GM19372 (cell line): ENCODE results near the gene MRPS23.

ENCODE experiments used
- ATAC-seq: cut with Tn5 transposase; IDR thresholded peaks from one replicate; pipeline ENCODE4 v1.9.1; 2021; ENCODE audit warnings: mild to moderate bottlenecking, low read depth, moderate library complexity; ENCODE audit not compliant: unreplicated experiment

Gene MRPS23

DNA sequence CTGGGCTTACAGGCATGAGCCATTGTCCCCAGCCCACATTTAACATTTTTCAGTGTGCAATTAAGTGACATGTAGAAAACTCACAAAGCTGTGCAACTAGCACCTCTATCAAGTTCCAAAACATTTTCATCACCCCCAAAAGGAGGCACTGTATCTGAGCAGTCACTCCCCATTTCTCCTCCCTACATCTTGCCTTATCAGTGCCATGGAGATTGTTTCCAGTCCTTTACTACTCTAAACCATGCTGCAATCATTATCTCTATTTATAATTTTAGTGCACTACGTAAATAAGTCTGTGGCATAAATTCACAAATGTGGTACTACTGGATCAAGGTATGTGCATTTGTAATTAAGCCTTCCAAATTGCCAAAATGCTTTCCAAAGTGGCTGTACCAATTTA is 7.6 kb downstream of the MRPS23 start:
- ATAC-seq = no peak

DNA sequence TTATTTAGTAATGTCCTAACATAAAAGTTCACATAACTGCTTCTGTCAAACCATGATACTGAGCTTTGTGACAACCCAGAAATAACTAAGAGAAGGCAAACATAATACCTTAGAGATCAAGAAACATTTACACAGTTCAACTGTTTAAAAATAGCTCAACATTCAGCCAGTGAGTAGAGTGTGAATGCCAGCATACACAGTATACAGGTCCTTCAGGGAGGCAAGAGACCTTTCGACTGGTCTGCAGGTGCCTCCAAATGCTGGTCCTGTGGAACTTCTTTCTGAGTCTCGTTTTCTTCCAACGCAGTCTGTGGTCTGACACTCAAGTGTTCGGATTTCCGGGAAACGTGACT is 10.3 kb downstream of the MRPS23 start:
- no peak for ATAC-seq

- ATAC-seq = no peak
These were observed 10.8 kb downstream of the MRPS23 start for GRCh38 chr17:57838857-57839570.

DNA sequence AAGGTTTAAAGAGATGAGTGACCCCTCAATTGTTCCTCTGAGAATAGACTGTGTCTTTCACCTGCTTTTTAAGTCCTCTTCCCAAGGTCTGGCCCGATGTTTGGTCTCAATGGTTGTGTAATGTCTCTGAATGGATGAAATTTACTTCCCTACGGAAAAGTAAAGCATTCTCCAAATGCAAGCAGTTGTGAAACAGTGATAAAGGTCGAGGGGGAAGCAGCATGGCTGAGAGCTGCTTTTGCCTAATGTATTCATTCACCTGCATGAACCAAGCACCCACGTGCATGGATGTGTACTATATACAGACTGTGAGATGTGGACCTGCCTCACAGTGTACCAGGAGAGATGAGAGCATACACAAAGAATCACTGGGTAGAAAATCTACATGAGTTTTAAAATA is 11.4 kb downstream of the MRPS23 start:
- no peak for ATAC-seq

DNA sequence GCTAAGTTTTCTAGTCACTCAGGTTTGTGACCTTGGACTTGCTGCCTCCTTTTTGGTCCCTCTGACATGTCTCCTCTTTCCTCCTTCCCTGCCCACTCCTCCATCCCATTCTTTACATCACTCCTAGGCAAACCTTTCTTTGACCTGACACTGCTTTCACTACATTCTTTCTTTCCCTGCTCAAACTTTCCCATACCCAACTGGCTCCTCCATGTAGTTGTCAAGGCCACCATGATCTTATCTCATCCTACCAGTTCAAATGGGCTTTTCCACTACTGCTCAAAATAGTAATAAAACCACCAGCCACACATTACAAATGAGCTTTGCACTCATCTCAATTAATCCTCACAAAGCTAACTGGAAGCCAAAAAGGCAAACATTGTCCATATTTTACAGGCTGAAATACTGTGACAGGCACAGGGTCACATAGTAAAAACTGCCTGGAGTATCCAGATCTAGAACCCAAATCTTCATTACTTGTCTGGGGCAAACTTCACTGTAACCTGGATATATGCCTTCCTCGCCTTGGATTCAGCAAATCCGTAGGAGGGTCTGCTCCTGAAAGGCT is 14.4 kb downstream of the MRPS23 start:
- ATAC-seq = no peak

GRCh38 chr17:57834146-57834741 is 15.6 kb downstream of the MRPS23 start:
- ATAC-seq = no peak

DNA sequence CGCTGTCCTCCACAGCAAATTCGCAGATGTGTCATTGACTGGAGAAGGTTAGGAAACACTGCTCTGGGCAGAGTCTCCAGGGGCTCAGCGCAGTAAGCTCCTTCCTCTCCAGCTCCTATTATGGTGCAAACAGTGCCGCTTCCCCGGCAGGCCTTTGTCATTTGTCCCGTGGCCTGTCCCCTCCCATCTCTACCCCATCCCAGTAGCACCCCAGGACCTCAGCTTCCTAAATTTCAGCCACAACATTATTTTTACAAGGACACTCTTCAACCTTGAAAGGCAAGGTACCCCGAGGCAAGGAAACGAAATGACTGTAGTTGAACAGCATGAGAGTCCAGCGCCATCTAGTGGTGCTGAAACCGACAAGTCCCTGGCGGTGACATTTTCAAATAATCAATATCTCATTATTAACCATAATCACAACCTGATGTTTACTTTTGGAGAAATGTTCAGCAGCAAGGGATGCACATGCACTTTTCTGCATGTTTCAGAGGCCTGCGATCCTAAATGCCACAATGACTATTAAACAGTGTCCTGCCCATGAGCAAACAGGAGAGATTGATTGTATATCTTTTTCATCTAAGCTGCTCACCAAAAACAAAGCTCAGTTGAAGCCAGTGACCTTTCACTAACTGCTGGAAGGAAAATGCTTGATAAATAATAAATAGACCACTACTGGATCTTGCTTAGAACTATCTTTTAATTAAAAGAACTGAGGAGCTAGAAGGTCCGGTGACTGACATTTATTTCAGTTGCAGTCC is 16.5 kb downstream of the MRPS23 start:
- no peak for ATAC-seq

GRCh38 chr17:57832314-57833178 is 17.3 kb downstream of the MRPS23 start:
- no peak for ATAC-seq

DNA sequence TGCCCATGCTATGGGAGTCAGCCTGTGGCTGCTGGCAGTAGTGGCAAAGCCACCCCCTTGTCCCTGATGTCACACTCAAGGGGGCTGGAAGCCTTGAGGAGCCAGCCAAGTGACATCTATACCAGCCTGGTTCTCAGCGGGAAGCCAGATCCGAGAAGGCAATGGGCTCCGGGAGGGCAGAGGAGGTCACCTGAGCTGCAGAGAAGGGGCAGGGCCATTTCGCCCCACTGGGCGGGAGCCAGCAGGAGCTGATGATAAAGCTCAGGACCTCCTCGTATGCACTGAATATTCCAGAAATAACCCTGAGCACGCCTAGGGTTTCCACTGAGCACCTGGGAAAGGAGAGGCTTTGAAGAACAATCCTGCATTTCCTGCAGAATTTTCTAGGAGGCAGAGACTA is 19.0 kb downstream of the MRPS23 start:
- ATAC-seq = no peak

GRCh38 chr17:57823469-57824401 is 26.1 kb downstream of the MRPS23 start:
- ATAC-seq = no peak

DNA sequence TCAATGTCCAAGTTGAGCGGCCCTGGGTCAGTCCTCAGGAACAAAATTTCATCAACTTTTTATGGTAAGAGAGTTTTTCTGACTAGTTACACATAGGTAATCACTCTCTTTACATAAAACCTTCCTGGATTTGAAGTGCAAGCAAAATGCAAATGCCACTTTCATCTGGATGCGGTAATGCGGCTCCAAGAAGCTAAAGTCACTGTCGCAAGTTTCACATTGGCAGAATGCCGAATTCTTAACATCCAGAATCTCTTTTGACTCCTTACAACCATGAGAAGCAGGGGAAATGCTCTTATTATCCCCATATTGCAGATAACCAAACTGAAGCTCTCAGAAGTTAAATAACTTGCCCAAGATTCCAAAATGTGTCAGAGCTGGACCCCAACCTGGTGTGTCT is 30.0 kb downstream of the MRPS23 start:
- no peak for ATAC-seq

DNA sequence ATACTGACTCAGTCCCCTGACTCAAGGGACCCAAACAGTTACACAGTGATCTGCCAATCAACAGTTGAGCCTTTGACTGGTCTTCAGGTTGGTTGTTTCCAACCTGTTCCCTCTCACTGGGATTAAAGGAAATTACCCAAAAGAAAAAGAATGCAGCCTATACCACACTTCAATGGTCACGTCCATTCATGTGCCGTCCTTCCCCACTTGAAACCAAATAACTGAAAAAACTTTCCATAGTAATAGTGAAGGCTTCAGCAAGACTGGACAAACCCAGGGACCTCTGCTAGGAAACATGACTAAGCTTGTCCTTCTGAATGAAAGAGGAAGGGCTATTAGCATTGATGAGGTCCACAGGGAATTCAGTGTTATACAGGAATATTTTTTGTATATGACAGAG is 30.6 kb downstream of the MRPS23 start:
- ATAC-seq = no peak

DNA sequence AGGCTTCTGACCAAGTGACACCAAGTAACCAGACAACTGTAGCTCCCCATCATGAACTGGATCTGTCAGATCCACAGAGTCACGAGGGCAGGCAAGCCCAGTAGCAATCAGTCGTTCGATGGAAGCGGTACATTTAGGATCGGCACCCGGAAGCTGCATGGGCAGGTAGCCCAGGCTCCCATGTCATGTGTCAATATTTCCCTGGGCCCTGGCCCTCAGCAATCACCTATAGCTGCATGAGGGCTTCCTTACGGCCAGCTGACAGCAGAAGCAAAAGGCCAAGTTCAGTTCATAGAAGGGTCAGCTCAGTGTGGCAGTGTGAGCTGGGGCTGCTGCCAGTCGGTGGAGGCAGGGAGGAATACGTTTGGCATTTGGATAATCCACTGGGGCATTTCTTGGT is 31.8 kb downstream of the MRPS23 start:
- ATAC-seq = no peak

DNA sequence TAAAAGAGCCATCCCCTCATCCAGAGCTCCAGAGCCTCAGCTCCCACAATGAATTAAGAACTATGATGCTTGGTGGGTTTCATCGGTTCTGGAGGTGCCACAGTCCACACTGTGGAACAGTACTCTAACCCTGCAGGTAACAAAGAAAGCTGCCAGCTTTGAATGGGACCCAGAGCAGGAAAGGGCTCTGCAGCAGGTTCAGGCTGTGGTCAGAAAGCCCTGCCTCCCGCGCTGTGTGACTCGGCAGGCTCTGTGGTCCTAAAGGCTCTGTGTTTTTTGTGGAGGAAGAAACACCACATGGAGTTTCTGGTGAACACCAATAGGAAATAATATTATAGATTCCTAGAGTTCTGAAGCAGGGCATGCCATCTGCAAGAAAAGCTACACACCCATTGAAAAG is 32.5 kb downstream of the MRPS23 start:
- no peak for ATAC-seq

- no peak for ATAC-seq
These were observed 35.4 kb downstream of the MRPS23 start for GRCh38 chr17:57814421-57814820.

DNA sequence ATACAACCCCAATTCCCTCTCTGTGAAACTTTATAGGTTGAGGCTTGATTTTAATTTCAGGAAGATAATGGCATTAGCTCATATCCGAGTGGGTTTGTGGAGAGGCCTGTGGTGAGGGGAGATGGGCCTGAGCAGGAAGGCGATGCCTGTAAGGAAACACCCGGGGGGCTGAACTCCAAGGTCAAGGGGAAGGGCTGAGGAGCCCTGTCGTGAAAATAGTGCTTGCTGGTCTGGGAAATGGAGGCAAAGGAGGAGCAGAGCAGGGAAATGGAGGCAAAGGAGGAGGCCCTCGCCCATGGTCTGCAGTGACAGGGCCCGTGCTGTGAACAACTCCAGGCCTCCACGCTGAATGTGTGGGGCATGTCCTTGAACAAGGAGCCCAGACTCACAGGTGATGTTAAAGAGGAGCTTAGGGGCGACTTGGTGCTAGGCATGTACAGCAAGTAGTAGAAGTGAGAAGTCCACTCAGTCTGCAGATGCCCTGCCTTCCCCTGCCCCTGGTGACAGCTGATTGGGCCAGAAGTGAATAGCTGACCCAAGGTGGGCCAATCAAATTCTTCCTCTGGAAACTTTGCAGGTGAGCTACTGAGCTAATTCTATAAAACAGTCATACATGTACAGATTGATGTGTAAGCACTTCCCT is 38.1 kb downstream of the MRPS23 start:
- ATAC-seq = no peak

DNA sequence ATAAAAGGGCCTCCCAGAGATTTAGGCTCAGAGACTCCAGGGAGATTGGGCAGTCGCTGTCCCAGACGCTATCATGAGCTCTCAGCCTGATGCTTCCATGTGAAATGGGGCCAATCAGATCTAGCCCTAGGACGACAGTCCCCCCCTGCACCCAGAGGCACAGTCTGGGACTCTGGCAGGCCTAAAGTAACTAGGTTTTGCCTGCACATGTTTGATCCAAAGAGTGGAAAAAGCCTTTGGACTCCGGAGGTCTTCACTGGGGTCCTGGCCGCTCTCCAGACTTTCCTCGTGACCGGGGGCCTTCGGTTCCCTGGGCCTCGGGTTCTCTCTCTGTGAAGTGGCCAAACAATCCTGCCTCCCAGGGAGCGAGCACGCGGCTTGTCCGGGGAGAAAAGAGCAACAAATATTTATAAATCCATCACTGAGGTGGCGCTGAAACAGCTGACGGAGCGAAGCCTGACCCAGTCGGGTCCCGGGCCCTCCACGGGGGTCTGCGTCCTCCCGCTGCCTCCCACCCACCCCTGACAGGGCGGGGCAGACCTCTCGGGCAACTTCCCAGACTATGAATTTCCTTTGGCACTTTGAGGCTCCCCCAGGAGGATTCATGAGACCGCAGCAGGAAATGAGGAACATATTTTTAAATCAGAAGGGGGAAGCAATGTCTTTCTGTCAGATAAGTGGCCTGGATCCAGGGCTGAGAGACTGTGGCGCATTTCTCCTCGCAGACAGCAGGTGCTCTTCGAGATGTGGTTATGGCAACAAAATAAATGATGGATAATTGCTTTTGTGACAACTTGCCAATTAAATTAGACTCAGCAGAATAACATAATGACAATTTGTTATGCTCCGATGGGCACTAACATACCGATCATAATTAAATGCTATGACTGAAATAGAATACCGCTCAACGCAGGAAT is 38.9 kb downstream of the MRPS23 start:
- no peak for ATAC-seq

GRCh38 chr17:57809879-57810278 is 40.0 kb downstream of the MRPS23 start:
- ATAC-seq = no peak
